22Rv1 (cell line): Measurements from ENCODE around the gene ARID1A.

Source experiments
- H3K27ac ChIP-seq: fragments of 450-650 bp; 2 replicates; pipeline ENCODE4 v1.5.1; 2017
- CTCF ChIP-seq: fragments of 450-650 bp; IDR thresholded peaks from 2 replicates; pipeline ENCODE4 v1.5.1; 2017; ENCODE audit warnings: mild to moderate bottlenecking
- ZFX ChIP-seq: fragments of 450-650 bp; IDR thresholded peaks from 2 replicates; pipeline ENCODE4 v1.6.1; 2017; ENCODE audit warnings: antibody characterized with exemption, borderline replicate concordance

Gene ARID1A

GRCh38 chr1:26829184-26829911 is 133.5 kb downstream of the ARID1A start:
- no peak for TF ChIP-seq CTCF
- no peak for TF ChIP-seq ZFX
- no peak overlapping the region for H3K27ac ChIP-seq

GRCh38 chr1:26831059-26831458 is 135.2 kb downstream of the ARID1A start:
- TF ChIP-seq CTCF (no peak), ZFX (no peak)
- H3K27ac ChIP-seq, result 0 out of 2 replicates have a peak overlapping the region, but pooled peaks have one; percentile 2
